T follicular helper cell (primary cell): ENCODE measurements around the gene DNAH12.
"Not testable (repeated sequence)": the region's sequence is repeated elsewhere in the genome, so short reads cannot be mapped to it uniquely, and the experiment has no call there.

Experiments used
- DNase-seq: peaks from one replicate; pipeline ENCODE4 v3.0.0-alpha.2; 2020; ENCODE audit warnings: low read depth

Gene DNAH12

DNA sequence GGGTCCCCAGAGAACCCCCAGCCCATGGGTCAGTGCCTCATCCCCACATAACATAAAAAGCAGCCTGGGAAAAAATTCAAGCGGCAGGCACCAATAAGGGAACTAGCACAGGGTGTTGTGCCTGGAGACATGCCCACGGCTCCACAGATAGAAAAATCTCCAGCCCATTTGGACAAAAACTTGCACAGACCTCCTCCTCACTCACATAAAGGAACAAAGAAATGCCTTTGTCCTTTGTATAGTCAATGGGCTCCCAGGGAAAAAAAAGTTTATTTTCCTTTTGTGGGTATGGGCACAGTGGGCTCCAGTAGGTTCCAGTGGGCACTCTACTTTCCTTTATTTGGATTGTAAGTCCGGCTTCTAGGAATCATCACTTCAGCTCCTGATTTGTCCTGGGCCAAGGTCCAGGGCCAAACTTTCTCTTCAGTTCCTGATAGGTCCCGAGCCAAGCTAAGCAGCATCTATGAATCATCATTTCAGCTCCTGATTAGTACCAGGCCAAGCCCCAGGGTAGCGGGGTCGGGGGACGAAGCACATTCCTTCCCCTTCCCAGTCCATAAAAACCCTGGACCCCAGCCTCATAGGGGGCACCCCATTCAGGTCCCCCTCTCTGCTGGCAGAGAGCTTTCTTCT, 1.6 kb upstream of the DNAH12 start:
- DNase-seq = no peak

GRCh38 chr3:57538465-57538864, 5.7 kb downstream of the DNAH12 start:
- no peak for DNase-seq

DNA sequence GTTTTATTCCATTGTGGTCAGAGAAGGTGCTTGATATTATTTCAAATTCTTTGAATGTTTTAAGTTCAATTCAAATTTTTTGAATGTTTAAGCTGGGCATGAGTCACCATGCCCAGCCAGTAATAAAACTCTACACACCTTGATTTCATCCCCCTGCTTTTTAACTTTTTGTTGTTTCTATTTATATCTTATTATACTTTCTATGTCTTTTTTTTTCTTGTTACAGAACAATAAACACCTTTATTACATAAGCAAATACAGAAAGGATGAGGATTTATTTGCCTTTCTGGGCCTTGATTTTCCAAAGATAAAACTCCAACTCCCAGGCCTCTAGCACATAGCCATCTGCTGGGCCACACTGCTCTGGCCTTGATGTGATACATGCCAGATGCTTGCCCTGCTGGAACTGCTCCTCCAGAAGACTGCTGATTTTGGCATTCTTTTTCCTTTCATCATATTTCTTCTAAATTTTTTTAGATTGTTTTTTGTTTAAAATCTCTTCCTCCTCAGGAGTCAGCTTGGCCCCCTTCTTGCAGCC, 14.0 kb downstream of the DNAH12 start:
- DNase-seq = no peak

DNA sequence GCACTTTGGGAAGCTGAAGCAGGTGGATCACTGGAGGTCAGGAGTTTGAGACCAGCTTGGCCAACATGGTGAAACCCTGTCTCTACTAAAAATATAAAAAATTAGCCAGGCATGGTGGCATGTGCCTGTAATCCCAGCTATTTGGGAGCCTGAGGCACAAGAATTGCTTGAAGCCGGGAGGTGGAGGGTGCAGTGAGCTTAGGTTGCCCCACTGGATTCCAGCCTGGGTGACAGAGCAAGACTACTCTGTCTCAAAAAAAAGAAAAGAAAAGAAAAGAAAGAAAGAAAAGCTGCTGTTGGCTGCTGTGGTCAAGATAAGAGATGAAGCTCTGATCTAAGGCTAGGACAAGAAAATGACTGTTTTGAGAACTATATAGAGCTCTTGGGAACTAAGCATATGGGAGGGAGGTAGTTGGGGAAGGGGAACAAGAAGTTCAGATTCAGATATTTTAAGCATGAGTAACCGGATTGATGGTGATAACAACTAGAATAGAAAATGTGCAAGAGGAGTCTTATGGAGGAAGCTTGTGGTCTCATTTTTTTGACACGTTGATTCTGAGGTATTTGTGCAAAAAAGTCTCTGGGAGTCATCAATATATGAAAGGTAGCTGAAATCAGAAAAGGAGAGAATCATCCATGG, 25.7 kb downstream of the DNAH12 start:
- DNase-seq = no peak

- DNase-seq = no peak
Observed at GRCh38 chr3:57512166-57512565, 32.0 kb downstream of the DNAH12 start.

- no peak for DNase-seq
Observed at GRCh38 chr3:57505901-57506300, 38.2 kb downstream of the DNAH12 start.

GRCh38 chr3:57500506-57500905, 43.6 kb downstream of the DNAH12 start:
- DNase-seq = no peak

GRCh38 chr3:57497904-57498303, 46.2 kb downstream of the DNAH12 start:
- DNase-seq = no peak

DNA sequence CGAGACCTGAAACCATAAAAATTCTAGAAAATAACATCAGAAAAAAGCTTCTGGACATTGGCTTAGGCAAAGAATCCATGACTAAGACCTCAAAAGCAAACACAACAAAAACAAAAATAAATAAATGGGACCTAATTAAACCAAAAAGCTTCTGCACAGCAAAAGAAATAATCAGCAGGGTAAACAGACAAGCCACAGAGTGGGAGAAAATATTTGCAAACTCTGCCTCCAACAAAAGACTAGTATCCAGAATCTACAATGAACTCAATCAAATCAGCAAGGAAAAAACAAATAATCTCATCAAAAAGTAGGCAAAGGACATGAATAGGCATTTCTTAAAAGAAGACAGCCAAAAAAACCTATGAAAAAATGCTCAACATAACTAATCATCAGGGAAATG, 59.6 kb downstream of the DNAH12 start:
- no peak for DNase-seq

DNA sequence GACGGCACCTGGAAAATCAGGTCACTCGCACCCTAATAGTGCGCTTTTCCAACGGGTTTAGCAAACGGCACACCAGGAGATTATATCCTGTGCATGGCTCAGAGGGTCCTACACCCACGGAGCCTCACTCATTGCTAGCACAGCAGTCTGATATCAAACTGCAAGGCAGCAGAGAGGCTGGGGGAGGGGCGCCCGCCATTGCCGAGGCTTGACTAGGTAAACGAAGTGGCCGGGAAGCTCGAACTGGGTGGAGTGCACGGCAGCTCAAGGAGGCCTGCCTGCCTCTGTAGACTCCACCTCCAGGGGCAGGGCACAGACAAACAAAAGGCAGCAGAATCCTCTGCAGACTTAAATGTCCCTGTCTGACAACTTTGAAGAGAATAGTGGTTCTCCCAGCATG, 67.0 kb downstream of the DNAH12 start:
- DNase-seq = not testable (repeated sequence)

GRCh38 chr3:57464801-57465200, 79.3 kb downstream of the DNAH12 start:
- DNase-seq = no peak

- DNase-seq = no peak
Observed at GRCh38 chr3:57464011-57464410, 80.1 kb downstream of the DNAH12 start.

- no peak for DNase-seq
Observed at GRCh38 chr3:57451150-57451846, 92.8 kb downstream of the DNAH12 start.

DNA sequence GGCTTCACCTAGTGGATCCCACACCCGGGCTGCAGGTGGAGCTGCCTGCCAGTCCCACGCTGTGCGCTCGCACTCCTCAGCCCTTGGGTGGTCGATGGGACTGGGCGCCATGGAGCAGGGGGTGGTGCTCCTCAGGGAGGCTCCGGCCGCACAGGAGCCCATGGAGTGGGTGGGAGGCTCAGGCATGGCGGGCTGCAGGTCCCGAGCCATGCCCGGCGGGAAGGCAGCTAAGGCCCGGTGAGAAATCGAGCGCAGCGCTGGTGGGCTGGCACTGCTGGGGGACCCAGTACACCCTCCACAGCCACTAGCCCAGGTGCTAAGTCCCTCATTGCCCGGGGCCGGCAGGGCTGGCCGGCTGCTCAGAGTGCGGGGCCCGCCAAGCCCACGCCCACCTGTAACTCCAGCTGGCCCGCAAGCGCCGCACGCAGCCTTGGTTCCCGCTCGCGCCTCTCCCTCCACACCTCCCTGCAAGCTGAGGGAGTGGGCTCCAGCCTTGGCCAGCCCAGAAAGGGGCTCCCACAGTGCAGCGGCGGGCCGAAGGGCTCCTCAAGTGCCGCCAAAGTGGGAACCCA, 94.8 kb downstream of the DNAH12 start:
- not testable (repeated sequence) for DNase-seq

- DNase-seq = not testable (repeated sequence)
Observed at GRCh38 chr3:57448489-57448888, 95.7 kb downstream of the DNAH12 start.

- DNase-seq = no peak
Observed at GRCh38 chr3:57446318-57446841, 97.8 kb downstream of the DNAH12 start.

DNA sequence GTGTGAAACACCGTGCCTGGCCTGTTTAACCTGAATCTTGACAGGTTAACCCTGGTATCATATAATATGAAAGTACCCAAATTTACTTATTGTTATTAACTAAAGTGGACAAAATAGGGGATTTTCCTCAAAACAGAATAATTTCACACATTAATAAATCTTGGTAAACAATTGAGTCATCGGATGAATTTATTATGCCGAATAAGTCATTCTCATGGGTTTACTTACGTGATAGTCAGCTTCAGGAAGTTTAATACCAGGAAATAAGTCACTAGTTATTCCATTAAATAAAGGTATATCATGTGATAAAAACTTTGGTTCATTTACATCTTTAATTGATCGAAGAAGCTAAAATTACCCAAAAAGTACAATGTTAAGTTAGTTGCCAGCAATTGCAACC, 99.7 kb downstream of the DNAH12 start:
- DNase-seq = no peak

DNA sequence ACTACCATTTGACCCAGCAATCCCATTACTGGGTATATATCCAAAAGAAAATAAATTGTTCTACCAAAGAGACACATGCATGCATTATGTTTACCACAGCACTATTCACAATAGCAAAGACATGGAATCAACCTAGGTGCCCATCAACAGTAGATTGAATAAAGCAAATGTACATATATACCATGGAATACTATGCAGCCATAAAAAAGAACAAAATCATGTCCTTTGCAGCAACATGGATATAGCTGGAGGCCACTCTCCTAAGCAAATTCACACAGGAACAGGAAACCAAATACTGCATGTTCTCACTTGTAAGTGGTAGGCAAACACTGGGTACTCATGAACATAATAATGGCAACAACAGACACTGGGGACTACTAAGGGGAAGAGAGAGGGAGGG, 104.0 kb downstream of the DNAH12 start:
- not testable (repeated sequence) for DNase-seq

- not testable (repeated sequence) for DNase-seq
Observed at GRCh38 chr3:57438460-57438859, 105.7 kb downstream of the DNAH12 start.

GRCh38 chr3:57436195-57436761, 107.9 kb downstream of the DNAH12 start:
- no peak for DNase-seq

- no peak for DNase-seq
Observed at GRCh38 chr3:57434041-57434440, 110.1 kb downstream of the DNAH12 start.

GRCh38 chr3:57423335-57423734, 120.8 kb downstream of the DNAH12 start:
- no peak for DNase-seq
